Measurements from ENCODE around the gene CPVL.

- TF ChIP-seq POLR2A (IDR thresholded peaks at IDR 0.05) (no peak), CTCF (IDR thresholded peaks at IDR 0.05) (no peak)
These were observed 30.6 kb downstream of the CPVL start for GRCh38 chr7:29115753-29116152.

Data from prostate gland (tissue), 2 donors.